ENCODE data around the gene NOP9.

- no peak for TF ChIP-seq CTCF (IDR thresholded peaks at IDR 0.05; ENCODE audit: poor library complexity)
- TF ChIP-seq EZH2phosphoT487 (IDR thresholded peaks at IDR 0.05; ENCODE audit: low read depth, severe bottlenecking, unreplicated experiment), result no peak
Measured at GRCh38 chr14:24351517-24351916, 51.9 kb downstream of the NOP9 start.

Data from hepatocyte (in vitro differentiated cells).